SW480 (cell line): ENCODE measurements around the gene LMTK2.
A peak's percentile ranks its signal among the peaks of the same experiment; 100 is the strongest.

Source experiments
- DNase-seq: peaks from one replicate; pipeline ENCODE4 v3.0.0-alpha.2; 2016; ENCODE audit warnings: low spot score

LMTK2 gene

GRCh38 chr7:98106647-98107312 is at the start of gene LMTK2:
Gene LMTK2, plus strand, starts transcription at chr7:98106862. Its CDS starts 316 bp downstream, at chr7:98107178.
- DNase-seq, result peak; percentile 94

DNA sequence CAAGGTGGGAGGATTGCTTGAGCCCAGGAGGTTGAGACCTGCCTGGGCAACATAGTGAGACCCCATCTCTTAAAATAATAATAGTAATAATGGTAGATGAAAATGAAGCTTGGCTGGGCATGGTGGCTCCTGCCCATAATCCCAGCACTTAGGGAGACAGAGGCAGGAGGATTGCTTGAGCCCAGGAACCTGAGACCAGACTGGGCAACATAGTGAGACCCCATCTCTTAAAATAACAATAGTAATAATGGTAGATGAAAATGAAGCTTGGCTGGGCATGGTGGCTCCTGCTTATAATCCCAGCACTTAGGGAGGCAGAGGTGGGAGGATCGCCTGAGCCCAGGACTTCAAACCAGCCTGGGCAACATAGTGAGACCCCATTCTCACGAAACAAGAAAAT is 49.5 kb upstream of the LMTK2 start:
- DNase-seq, result no peak

GRCh38 chr7:98058186-98058585 is 48.5 kb upstream of the LMTK2 start:
- no peak for DNase-seq

DNA sequence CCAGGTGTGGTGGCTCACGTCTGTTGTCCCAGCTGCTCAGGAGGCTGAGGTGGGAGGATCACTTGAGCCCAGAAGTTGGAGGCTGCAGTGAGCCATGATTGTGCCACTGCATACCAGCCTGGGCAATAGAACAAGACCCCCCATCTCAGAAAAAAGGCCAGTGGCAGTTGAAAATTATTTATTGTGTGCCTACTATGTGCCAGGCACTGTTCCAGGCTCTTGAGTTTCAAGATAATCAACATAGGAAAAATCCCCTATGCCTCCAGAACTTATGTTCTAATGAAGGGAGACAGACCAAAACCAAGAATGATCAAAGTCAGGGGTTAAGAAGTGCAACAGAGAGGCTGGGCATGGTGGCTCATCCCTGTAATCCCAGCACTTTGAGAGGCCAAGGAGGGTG is 42.4 kb upstream of the LMTK2 start:
- DNase-seq, result no peak

DNA sequence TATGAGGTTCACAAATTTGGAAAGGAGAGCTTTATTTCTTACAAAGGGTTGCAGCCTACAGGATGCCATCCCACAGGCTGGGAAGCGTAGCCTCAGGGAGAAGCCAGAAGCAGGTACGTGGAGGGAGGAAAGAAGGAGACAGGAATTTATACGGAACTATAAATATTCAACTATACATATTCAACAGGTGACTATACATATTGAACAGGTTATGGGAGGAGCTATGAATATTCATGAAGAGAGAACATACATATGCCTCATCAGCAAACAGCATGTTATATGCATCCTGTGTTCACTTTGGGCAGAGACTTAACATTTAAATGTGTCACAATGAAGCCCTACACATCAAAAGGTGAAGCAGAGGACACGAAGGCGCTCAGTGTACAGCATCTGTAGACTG is 40.5 kb upstream of the LMTK2 start:
- no peak for DNase-seq

DNA sequence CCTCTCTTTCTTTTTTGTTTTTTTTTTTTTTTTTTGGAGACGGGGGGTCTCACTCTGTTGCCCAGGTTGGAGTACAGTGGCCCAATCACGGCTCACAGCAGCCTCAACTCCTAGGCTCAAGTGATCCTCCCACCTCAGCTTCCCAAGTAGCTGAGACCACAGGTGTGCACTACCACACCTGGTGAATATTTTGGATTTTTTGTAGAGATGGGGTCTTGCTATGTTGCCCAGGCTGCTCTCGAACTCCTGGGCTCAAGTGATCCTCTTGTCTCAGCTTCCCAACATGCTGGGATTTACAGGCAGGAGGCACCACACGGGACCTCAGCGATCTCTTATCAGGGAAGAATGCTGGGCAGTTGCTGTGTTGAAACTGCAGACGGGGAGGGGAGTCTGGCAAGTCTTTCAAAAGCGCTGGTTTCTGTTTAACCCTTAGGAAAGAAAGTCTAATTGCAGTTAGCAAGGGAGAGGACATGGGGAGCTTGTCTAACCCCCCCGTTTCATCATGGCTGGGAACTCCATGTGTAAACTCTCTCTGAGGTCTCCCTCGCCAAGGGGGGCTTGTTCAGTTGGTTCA is 39.6 kb upstream of the LMTK2 start:
- DNase-seq, result no peak

GRCh38 chr7:98073047-98073446 is 33.6 kb upstream of the LMTK2 start:
- no peak for DNase-seq

DNA sequence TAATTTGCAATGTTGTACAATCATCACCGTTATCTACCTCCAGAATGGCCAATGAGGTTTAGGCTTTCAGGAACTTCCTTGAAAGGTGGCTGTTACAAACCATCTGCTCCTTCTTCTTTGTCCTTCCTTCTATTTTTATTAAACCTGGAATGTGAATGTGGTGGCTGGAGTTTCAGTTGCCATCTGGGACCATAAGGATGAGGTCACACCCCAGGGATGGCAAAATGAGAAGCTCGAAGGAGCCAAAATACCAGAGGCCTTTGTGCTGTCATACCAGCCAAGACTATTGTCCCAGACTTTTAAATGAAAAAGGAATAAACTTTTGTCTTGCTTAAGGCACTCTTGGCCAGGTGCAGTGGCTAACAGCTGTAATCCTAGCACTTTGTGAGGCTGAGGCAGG is 30.9 kb upstream of the LMTK2 start:
- no peak for DNase-seq

- no peak for DNase-seq
Measured at GRCh38 chr7:98077762-98078161, 28.9 kb upstream of the LMTK2 start.

- DNase-seq, result no peak
Measured at GRCh38 chr7:98078197-98078870, 28.3 kb upstream of the LMTK2 start.

DNA sequence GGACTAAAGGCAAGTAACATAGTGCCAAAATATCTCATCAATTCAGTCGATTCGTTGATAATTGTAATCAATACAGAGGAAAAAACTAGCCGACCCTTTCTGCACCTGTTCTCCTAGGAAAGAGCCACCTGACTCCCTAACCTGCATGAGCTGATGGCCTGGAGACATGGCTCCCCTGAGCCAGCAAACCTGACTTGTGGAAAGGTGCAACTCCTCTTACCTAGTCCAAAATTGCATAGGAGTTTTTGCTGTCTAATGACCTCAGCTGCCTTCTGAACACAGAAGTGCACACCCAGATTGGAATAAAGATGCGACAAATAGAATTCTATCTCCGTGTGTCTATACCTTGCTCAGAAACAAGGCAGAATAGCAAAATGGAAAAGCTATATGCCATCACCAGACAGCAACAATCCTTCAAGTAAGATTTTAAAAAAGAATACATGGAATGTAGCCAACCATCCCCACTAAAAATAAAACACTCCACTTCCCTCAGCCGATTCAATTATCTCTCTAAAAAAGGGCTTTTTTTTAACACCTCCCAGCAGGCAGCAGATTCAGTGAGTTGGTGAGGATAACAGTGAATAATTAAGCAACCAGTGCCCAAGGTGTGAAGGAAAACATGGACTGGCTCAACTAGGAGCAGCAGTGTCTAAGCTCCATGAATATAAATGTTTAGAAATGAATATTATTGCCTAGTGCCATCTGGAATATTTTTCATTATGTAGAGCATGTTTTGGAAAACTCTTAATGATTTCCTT is 26.6 kb upstream of the LMTK2 start:
- DNase-seq, result no peak

DNA sequence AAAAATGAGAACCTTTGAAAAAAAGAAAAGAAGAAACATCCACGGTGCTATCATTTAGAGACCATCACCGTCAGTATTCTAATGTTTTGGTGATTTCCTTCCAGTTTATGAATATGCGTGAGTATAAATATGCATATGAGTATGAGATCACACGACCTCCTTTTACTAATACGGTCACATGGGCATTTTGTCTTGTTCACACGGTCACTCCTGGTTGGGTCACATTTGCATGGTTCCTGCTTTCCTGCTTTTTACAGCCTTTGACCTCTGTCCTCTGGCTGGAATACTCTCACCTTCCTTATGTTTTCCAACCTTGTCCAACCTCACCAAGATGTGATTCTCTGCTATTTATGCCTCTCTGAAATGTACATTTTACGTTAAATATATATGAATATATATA is 25.3 kb upstream of the LMTK2 start:
- DNase-seq, result no peak

- DNase-seq, result no peak
Measured at GRCh38 chr7:98084631-98085030, 22.0 kb upstream of the LMTK2 start.

GRCh38 chr7:98085674-98086073 is 21.0 kb upstream of the LMTK2 start:
- DNase-seq, result peak; percentile 63

- peak; percentile 78 for DNase-seq
Measured at GRCh38 chr7:98086281-98086718, 20.4 kb upstream of the LMTK2 start.

- DNase-seq, result no peak
Measured at GRCh38 chr7:98088109-98088508, 18.6 kb upstream of the LMTK2 start.

DNA sequence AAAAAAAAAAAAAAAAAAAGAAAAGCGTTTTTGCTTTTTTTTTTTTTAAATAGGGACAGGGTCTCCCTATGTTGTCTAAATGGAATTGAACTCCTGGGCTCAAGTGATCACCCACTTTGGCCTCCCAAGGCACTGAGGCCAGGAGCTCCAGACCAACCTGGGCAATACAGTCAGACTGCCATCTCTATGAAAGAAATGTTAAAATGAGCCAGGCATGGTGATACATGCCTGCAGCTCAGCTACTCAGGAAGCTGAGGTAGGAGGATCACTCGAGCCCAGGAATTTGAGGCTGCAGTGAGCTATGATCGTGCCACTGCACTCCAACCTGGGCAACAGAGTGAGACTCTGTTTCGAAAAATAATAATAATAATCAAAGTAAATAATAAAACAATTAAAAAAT is 16.5 kb upstream of the LMTK2 start:
- no peak for DNase-seq

DNA sequence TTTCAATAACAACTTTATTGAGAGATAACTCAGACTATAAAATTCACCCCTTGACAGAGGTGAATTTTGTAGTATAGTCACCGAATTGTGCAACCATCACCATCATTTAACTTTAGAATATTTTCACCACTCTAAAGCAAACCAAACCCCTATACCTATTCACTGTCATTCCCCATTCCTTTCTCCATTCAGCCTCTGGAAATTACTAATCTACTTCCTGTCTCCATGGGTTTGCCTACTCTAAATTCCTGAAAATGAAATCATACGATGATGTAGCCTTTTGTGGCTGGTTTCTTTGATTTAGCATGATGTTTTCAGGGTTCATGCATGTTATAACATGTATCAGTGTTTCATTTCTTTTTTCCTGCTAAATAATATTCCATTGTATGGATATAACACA is 15.6 kb upstream of the LMTK2 start:
- DNase-seq, result no peak

DNA sequence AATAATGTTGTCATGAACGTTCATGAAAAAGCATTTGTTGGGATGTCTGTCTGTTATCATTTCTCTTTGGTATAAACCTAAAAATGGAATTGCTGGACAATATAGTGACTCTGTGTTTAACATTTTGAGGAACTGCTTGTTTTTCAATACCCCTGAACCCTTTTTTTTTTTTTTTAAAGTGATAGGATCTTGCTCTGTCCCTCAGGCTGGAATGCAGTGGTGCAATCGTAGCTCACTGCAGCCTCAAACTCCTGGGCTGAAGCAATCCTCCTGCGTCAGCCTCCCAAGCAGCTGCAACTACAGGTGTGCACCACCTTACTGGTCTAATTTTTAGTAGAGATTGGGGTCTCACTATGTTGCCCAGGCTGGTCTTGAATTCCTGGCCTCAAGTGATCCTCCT is 15.1 kb upstream of the LMTK2 start:
- no peak for DNase-seq

DNA sequence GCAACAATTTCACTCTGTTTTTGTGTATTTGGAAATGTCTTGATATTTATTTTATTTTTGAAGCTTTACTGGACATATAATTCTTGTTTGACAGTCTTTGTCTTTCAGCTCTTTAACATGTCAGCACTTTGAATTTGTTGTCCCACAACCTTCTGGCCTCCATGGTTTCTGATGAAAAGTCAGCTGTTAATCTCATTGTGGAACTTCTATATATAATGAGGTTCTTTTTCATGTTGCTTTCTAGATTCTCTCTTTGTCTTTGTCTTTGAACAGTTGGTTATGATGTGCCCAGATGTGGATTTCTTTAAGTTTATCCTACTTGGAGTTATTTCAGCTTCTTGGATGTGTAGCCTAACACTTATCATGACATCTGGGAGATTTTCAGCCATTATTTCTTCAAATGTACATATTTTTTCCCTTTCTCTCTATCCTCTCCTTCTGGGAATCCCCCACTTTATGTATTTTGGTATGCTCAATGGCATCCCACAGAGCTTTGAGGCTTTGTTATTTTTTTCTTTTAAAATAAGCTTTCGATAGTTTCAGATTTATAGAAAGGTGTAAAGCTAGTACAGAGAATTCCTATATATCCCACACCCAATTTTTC is 9.5 kb upstream of the LMTK2 start:
- DNase-seq, result peak; percentile 44

- no peak for DNase-seq
Measured at GRCh38 chr7:98100088-98100487, 6.6 kb upstream of the LMTK2 start.

DNA sequence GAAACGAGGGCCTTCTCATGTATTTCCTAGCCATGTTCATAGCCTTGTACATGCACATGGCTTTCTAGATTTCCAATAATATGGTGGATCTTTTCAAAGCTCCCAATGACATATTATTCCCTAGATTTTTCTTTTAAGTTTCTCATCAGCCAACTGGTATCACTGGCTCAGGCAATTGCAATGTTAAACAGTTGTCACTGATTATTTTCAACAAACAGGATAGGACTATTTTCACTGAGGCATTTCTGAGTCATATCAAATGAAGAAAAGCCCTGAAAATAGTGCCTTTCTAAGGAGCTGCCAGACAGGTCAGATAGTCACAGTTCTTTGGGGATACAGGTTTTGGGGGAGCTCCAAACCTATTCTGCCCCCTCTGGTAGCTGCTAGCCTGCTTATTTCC is 4.5 kb upstream of the LMTK2 start:
- DNase-seq, result no peak
